Activated CD8-positive, alpha-beta T cell treated with anti-CD3 and anti-CD28 coated beads for 36 hours (primary cell): ENCODE results near the gene ETHE1. TPM values are rescaled to one million over a fixed set of nuclear protein-coding genes. Genes with fewer than 3 reads are reported as not detected.
"Not testable (repeated sequence)": the region's sequence is repeated elsewhere in the genome, so short reads cannot be mapped to it uniquely, and the experiment has no call there.

ENCODE experiments used
- ATAC-seq: fragments of 200-7000 bp; cut with Tn5 transposase; one replicate; pipeline ENCODE4 v1.10.0; 2021; ENCODE audit warnings: mild to moderate bottlenecking, moderate library complexity
- CTCF ChIA-PET: fragments of 350-600 bp; sonication (Branson Sonifier 250); formaldehyde crosslinking; loops from one replicate; lab custom pipeline; 2021; ENCODE audit warnings: antibody characterized with exemption; lab: Charles Lee
- POLR2A ChIA-PET: fragments of 350-600 bp; sonication (Branson Sonifier 250); formaldehyde crosslinking; loops from one replicate; lab custom pipeline; 2021; ENCODE audit warnings: antibody characterized with exemption; lab: Charles Lee
- DNase-seq: peaks from one replicate; pipeline ENCODE4 v3.0.0-alpha.2; 2020
- H3K27ac Mint-ChIP-seq: one replicate; pipeline ENCODE4 v1.8.0; 2021; ENCODE audit warnings: mild to moderate bottlenecking, mixed read lengths
- H3K27me3 Mint-ChIP-seq: one replicate; pipeline ENCODE4 v1.8.0; 2021; ENCODE audit warnings: mixed read lengths
- H3K36me3 Mint-ChIP-seq: one replicate; pipeline ENCODE4 v1.8.0; 2021; ENCODE audit warnings: low read depth, mixed read lengths
- H3K4me1 Mint-ChIP-seq: one replicate; pipeline ENCODE4 v1.8.0; 2021; ENCODE audit warnings: low read depth, mixed read lengths
- H3K4me3 Mint-ChIP-seq: one replicate; pipeline ENCODE4 v1.8.0; 2021; ENCODE audit warnings: mild to moderate bottlenecking, moderate library complexity, mixed read lengths
- H3K9me3 Mint-ChIP-seq: one replicate; pipeline ENCODE4 v1.8.0; 2021; ENCODE audit warnings: mixed read lengths
- intact Hi-C: fragments of 100-400 bp; cut with micrococcal nuclease; formaldehyde crosslinking; loops from one replicate; pipeline ENCODE4 v1.10.0; 2022
- total RNA-seq, 2 experiments: library from RNA; stranded (reverse); gene quantifications; one replicate each; pipeline ENCODE4 v1.2.3, GENCODE V29; 2021
- TF ChIP-seq, protein P1 (sequence below): fragments of 200-600 bp; IDR thresholded peaks from one replicate; pipeline ENCODE4 v1.8.0; 2022; ENCODE audit warnings: antibody characterized with exemption, mild to moderate bottlenecking

Gene ETHE1
- total RNA-seq, 2 experiments from 2014 or later: 50.9 to 57.1 TPM

DNA sequence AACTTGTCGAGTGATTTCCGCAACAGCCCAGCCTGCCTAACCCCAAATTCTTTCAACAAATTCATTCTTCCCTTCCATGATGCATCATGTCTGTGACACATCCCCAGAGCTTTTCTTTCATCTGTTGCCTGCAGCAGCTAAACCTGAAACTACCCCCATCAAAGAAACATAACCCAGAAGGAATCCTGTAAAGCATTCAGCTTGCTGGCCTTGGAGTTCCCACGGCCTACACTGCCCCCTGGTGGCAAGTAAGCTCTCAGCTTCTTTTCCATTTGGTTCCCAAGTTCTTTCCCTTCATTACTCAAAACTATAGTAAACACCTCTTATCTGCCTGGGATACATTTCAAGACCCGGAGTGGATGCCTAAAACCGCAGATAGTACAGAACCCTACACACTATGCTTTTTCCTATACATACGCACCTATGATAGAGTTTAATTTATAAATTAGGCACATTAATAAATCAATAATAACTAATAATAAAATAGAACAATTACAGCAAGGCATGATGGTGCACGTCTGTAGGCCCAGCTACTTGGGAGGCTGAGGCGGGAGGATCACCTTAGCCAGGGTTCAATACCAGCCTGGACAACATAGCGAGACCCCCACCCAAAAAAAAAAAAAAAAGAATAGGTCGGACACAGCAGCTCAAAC is 7.4 kb downstream of the ETHE1 start:
- no peak overlapping the region for H3K27ac Mint-ChIP-seq
- TF ChIP-seq, protein P1, sequence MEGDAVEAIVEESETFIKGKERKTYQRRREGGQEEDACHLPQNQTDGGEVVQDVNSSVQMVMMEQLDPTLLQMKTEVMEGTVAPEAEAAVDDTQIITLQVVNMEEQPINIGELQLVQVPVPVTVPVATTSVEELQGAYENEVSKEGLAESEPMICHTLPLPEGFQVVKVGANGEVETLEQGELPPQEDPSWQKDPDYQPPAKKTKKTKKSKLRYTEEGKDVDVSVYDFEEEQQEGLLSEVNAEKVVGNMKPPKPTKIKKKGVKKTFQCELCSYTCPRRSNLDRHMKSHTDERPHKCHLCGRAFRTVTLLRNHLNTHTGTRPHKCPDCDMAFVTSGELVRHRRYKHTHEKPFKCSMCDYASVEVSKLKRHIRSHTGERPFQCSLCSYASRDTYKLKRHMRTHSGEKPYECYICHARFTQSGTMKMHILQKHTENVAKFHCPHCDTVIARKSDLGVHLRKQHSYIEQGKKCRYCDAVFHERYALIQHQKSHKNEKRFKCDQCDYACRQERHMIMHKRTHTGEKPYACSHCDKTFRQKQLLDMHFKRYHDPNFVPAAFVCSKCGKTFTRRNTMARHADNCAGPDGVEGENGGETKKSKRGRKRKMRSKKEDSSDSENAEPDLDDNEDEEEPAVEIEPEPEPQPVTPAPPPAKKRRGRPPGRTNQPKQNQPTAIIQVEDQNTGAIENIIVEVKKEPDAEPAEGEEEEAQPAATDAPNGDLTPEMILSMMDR: peak; percentile 95
- H3K36me3 Mint-ChIP-seq: peaks cover 6% of the 10 kb centered on the region
- no peak overlapping the region for H3K4me3 Mint-ChIP-seq
- DNase-seq (peak; percentile 85), ATAC-seq (peak; percentile 91)
- POLR2A ChIA-PET: interaction anchor here (0.5 to 3.4 kb wide), 8 partner anchors 14 to 85 kb away, joined by 3 to 17 read pairs (median 4); partner anchors contain the start of gene ZNF576
- no peaks in the 10 kb centered on the region for H3K9me3 Mint-ChIP-seq
- peaks cover 17% of the 10 kb centered on the region for H3K4me1 Mint-ChIP-seq
- CTCF ChIA-PET: interaction anchor here (0.7 to 9.4 kb wide), 33 partner anchors 9 to 266 kb away, joined by 3 to 328 read pairs (median 6); partner anchors contain the start of genes IRGQ, PHLDB3, ZNF575 and ZNF576
- intact Hi-C loops: loop anchor here (1.0 kb wide), 1 partner anchor 72 kb away; no protein-coding TSS in a partner anchor
- H3K27me3 Mint-ChIP-seq: no peaks in the 10 kb centered on the region

DNA sequence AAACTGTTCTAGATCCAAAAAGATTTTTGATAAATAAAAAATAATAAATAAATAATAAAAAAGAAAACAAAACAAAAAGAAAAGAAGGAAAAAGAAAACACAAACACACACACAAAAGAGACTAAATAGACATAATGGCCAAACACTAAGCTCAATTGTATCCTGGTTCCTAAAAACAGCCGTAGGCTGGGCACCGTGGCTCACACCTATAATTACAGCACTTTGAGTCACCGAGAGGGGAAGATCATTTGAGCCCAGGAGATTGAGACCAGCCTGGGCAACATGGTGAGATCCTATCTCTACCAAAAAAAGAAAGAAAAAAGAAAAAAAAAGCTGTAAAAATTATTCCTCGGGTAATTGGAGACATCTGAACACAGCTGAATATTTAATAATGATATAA is 8.9 kb downstream of the ETHE1 start:
- Mint-ChIP-seq H3K27me3 (no peaks in the 10 kb centered on the region), H3K27ac (no peak overlapping the region), H3K36me3 (peaks cover 8% of the 10 kb centered on the region), H3K4me1 (peaks cover 14% of the 10 kb centered on the region), H3K4me3 (no peak overlapping the region), H3K9me3 (no peaks in the 10 kb centered on the region)
- ATAC-seq: no peak
- POLR2A ChIA-PET: interaction anchor here (0.9 to 3.4 kb wide), 3 partner anchors 13 to 79 kb away, joined by 3 to 17 read pairs (median 3); no protein-coding TSS in a partner anchor
- TF ChIP-seq, protein P1: no peak
- no peak for DNase-seq
- intact Hi-C loops: no loop called here
- CTCF ChIA-PET: interaction anchor here (1.9 to 9.4 kb wide), 4 partner anchors 35 to 84 kb away, joined by 5 to 328 read pairs (median 50); partner anchors contain the start of genes IRGQ and ZNF576

DNA sequence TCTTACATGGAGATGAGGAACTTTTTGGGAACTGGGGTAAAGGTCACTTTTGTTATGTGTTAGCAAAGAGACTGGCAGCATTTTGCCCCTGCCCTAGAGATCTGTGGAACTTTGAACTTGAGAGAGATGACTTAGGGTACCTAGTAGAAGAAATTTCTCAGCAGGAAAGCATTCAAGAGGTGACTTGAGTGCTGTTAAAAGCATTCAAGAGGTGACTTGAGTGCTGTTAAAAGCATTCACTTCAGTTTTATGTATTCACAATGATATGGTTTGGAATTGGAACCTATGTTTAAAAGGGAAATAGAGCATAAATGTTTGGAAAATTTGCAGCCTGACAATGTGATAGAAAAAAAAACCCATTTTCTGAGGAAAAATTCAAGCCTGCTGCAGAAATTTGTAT is 14.6 kb downstream of the ETHE1 start:
- ATAC-seq, H3K9me3 Mint-ChIP-seq, H3K27me3 Mint-ChIP-seq, H3K4me1 Mint-ChIP-seq, DNase-seq, intact Hi-C loops, H3K4me3 Mint-ChIP-seq, H3K27ac Mint-ChIP-seq, POLR2A ChIA-PET: not testable (repeated sequence)
- CTCF ChIA-PET: interaction anchor here (1.9 kb wide), 1 partner anchor 65 kb away, joined by 11 read pairs; no protein-coding TSS in a partner anchor
- H3K36me3 Mint-ChIP-seq: peaks cover 13% of the 10 kb centered on the region

DNA sequence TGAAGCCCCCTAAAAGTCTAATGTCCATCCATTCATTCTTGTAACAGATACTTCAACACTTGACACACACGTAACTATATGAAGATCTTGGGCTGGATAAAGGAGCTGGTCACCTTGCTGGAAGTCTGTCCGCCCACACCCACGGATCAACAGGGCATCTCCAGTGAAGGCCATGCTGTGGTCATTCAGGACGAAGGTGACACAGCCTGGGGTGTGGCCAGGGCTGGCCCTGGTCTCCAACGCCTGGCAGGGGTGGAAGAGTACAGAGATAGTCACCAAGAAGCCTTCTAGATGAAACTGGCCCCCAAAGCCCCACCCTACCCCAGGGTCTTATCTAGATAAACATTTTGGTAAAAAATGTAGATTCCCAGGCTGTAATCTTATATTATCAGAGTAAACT is 15.7 kb downstream of the ETHE1 start:
- peaks cover 13% of the 10 kb centered on the region for H3K36me3 Mint-ChIP-seq
- no peak for DNase-seq
- no peak overlapping the region for H3K4me3 Mint-ChIP-seq
- peaks cover 3% of the 10 kb centered on the region for H3K4me1 Mint-ChIP-seq
- POLR2A ChIA-PET: no interaction called here
- H3K27ac Mint-ChIP-seq: no peak overlapping the region
- CTCF ChIA-PET: interaction anchor here (1.2 to 3.1 kb wide), 3 partner anchors 9 to 79 kb away, joined by 3 to 14 read pairs (median 3); no protein-coding TSS in a partner anchor
- TF ChIP-seq, protein P1: no peak
- no peaks in the 10 kb centered on the region for H3K9me3 Mint-ChIP-seq
- intact Hi-C loops: no loop called here
- ATAC-seq: no peak
- no peaks in the 10 kb centered on the region for H3K27me3 Mint-ChIP-seq

DNA sequence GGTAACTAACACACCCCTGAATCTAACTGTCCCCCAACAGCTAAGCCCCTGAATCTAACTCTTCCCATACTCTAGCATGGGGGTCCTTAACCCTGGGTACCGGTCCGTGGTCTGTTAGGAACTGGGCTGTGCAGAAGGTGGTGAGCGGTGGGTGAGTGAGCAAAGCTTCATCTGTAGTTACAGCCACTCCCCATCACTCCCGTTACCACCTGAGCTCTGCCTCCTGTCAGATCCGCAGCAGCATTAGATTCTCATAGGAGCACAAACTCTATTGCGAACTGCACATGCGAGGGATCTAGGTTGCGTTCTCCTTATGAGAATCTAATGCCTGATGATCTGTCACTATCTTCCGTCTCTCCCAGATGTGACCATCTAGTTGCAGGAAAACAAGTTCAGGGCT is 16.3 kb downstream of the ETHE1 start:
- intact Hi-C loops: no loop called here
- Mint-ChIP-seq H3K27me3 (no peaks in the 10 kb centered on the region), H3K9me3 (no peaks in the 10 kb centered on the region), H3K27ac (no peak overlapping the region), H3K36me3 (peaks cover 18% of the 10 kb centered on the region), H3K4me1 (no peaks in the 10 kb centered on the region), H3K4me3 (no peak overlapping the region)
- DNase-seq (no peak), ATAC-seq (no peak)
- ChIA-PET CTCF (interaction anchor here (1.2 to 3.1 kb wide), 4 partner anchors 9 to 78 kb away, joined by 3 to 14 read pairs (median 4); no protein-coding TSS in a partner anchor), POLR2A (no interaction called here)
- TF ChIP-seq, protein P1: no peak
